IPS-18c (cell line): ENCODE results near the gene IFT25.

Experiments
- H3K4me3 ChIP-seq: 2 replicates; pipeline ENCODE4 v1.7.0; 2013; ENCODE audit warnings: low read depth, mild to moderate bottlenecking, low read length, moderate library complexity; ENCODE audit not compliant: insufficient read depth
- H3K9me3 ChIP-seq: one replicate; pipeline ENCODE4 v1.6.1; 2013; ENCODE audit warnings: mild to moderate bottlenecking, low read length, moderate library complexity; ENCODE audit not compliant: control insufficient read depth, insufficient read depth

The IFT25 gene

DNA sequence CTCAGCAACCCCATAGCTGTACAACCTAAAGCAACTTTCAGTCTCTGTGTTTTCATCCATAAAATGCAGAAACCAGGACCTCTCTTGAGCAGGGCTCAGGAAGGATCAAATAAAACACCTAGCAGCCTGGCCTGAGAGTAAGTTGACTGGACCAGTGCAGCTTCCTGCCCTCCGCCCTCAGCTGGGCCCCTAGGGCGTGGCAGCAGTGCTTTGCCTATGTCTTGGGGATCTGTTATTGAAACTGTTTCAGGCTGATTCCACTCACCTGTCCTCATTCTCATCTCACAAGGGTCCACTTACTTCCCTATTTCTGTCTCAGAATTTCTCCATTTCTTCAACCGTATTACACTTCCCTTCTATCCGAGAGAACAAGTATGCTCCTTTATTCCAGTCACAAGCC lies 18.0 kb upstream of the IFT25 start:
- H3K9me3 ChIP-seq = no peaks in the 10 kb centered on the region
- H3K4me3 ChIP-seq = no peak overlapping the region

DNA sequence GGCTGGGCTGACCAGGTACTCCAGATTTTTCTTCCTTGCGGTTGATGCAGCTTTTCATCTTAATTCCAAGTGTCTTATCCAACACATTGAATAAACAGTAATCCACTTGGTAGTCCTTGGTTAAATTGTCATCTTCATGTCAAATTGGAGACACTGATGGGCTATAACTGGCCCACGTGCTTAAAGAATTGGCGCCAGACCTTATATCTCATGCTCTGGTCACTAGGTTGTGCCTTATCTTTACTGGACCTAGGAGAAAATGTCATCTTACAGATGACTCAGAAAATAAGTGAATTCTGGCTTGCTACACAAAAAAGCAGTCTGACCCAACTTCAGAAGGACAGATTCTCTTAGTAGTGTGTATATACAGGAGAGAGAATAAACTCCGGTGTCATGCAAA lies 16.9 kb upstream of the IFT25 start:
- Histone ChIP-seq H3K9me3 (no peaks in the 10 kb centered on the region), H3K4me3 (no peak overlapping the region)

DNA sequence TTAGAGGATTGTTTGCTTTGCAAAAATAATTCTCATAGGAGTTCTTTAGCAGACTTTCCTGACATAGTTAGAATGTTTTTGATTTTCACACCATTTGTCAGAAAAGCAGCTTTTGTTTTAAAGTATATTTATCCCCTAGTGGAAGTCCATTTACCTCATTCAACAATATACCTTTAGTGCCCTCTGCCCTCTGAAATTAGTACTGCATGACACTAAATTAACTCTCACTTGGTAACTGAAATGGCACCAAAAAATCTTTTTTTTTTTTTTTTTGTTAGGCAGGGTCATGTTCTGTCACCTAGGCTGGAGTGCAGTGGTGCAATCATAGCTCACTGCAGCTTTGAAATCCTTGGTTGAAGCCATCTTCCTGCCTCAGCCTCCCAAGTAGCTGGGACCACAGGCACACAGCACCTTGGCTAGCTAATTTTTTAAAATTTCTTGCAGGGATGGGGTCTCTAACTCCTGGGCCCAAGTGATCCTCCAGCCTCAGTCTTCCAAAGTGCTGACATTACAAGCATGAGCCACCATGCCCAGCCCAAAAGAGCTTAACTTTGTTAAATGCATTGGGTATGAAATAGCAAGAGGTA lies 14.3 kb upstream of the IFT25 start:
- no peaks in the 10 kb centered on the region for H3K9me3 ChIP-seq
- H3K4me3 ChIP-seq = no peak overlapping the region

DNA sequence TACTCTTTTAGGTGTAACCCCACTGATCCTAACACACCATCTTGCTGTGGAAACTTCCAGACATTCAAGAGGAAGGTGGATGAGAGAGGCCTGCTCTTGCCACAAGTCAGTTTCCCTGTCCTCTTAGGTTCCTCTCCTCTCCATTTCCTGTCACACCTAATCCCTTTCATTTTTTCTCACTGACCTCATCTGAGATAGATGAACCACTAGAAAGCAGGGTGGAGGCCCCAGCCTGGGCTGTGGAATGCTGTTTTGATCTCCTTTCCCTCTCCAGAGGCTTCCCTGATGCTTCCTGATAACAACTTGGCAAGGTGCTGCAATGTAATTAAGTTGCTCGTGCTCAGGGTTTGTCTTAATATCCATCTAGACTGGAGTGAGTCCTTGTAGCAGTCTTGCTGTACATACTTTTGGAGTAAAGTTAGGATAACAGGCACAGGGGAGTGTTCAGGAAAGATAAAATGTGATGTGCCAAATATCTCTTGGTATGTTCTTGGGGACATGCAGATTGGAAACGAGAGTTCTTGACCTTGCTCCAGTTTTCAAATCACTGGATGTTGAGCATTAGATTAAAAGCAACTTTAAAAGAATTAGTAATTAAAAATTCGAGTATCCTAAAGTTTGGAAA lies 11.8 kb upstream of the IFT25 start:
- Histone ChIP-seq H3K9me3 (no peaks in the 10 kb centered on the region), H3K4me3 (no peak overlapping the region)

DNA sequence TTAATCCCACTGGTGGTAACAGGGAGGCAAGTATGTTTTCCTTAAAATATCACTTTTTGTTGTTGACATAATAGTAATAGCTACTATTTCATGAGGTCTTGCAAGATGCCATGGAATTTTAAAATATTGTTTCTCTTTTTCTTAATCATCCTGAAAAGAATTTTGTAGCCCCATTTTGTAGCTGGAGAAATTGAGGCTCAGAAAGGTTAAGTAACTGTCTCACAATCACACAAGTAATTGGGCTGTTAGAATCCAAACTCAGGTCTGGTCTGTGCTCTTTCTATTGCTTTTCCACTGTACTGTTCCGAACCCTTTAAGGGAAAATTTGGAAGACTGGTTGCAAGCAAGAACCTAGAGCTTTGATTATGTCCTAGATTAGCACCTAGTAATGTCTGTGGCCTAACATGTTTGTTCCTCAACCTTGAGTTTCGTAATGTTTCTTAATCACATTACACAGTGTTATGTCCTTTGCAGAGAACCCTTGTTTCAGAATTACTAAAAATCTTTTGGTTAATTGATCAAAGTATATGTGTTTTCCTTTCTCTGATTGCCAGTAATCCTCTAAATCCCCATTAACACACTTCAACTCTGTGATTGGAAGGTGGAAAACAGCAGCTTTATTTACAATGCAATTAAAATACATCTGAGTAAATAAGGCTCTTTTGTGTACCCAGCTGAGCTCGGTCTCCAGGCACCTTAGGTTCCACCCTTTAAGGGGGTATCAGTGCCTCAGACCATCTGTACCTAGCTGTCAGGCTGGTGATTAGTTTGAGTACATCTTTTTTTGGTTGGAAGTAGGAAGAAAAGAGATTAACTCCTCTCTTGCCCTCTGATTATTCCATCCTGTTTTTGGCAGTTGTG lies 11.0 kb upstream of the IFT25 start:
- Histone ChIP-seq H3K9me3 (no peaks in the 10 kb centered on the region), H3K4me3 (no peak overlapping the region)

DNA sequence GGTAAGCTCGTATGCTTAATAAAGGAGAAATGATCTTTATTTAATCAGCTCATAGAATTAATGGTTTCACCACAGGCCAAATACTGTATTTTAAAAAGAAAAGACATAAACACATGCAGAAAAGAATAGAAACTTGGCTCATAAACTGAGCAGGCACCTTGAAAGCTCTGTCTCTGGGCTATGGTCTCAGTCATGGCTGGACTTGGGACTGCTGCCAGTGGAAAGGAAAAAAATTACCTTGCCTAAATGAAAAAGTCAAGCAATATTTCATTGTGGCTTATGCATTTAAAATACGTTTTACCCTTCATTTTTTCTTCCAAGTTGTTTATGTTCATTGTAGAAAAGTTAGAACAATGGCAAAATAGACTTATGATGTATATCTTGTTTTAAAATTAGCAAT lies 8.6 kb upstream of the IFT25 start:
- H3K4me3 ChIP-seq = no peak overlapping the region
- no peaks in the 10 kb centered on the region for H3K9me3 ChIP-seq

DNA sequence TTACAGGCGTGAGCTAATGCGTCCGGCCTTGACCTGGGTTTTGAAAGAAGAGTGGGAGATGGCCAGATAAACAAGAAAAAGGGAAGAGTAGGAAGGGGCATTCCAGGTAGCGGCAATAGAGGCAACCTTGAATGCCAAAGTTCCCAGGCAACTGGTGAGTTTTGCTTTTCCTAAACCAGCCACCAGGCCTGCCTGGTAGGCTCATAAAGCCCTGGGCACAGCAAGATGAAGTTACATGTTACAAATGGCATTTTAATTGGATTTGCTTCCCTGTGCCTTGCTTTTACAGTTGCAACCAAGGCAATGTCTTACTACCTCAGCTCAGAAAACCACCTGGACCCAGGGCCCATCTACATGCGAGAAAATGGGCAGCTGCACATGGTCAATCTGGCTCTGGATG lies 6.2 kb upstream of the IFT25 start:
- no peak overlapping the region for H3K4me3 ChIP-seq

DNA sequence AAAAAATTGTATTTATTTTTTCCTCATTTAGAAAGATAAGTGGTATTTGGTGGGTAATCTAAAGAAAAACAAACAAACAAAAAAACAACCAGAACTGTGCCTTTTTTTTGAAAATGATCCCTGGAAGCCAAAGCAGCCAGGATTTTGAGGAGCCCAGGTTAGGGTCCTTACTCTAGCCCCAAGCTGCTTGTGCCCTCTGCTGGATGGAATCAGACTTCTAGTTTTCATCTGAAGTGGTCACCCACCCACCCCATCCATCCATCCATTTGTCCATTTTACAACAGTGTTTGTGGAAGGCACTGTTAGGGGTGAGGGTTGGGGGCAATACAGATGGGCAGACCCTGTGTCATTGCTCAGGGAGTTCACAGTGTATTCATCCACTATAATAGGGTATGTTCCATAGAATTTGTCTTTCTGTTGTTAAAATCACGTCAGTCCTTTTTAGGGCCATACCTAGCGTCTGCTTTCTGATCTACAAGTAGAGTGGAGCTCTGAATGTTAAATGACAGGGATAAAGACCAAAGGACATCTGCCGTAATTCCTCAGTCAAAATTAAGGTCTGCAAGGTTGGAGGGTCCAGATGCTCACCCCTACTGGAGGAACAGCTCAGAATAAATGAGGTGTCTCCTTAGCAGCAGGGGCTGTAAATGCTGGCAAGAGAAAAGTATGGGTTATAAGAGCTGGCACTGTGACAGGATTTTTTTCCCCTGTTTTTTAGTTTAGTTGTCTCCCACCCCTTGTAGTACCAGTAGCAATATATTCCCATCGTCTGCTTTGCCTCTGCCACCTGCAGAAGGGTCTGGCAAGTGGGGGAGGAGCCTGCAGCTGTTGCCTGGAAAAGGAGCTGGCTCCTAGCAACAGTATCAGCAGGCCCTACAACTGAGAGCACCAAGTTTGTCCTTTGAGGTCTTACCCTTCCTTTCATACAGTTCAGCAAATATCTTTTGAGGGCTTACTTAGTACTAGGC lies 3.8 kb upstream of the IFT25 start:
- no peak overlapping the region for H3K4me3 ChIP-seq

More for the DNA sequence above, 6.2 kb upstream of the IFT25 start:
- no peaks in the 10 kb centered on the region for H3K9me3 ChIP-seq

DNA sequence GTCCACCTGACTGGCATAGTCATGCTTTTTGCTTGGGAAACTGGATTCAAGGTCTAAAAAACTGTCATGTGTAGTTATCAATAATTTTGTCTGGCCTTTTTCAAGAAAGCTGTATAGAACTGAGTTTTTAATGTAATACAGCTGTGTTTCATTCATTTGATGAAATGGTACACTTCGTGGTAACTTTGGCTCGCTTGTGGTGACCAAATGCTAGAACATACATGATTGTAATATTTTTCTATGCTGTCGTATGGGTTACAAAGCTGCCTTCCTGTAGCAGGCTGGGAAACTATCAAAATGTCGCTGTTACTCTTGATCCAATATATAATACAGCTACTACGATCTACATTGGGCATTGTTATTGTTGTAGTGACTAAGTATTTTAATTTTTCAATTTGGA lies 2.8 kb upstream of the IFT25 start:
- Histone ChIP-seq H3K4me3 (no peak overlapping the region), H3K9me3 (no peaks in the 10 kb centered on the region)

More for the DNA sequence above, 3.8 kb upstream of the IFT25 start:
- no peaks in the 10 kb centered on the region for H3K9me3 ChIP-seq

DNA sequence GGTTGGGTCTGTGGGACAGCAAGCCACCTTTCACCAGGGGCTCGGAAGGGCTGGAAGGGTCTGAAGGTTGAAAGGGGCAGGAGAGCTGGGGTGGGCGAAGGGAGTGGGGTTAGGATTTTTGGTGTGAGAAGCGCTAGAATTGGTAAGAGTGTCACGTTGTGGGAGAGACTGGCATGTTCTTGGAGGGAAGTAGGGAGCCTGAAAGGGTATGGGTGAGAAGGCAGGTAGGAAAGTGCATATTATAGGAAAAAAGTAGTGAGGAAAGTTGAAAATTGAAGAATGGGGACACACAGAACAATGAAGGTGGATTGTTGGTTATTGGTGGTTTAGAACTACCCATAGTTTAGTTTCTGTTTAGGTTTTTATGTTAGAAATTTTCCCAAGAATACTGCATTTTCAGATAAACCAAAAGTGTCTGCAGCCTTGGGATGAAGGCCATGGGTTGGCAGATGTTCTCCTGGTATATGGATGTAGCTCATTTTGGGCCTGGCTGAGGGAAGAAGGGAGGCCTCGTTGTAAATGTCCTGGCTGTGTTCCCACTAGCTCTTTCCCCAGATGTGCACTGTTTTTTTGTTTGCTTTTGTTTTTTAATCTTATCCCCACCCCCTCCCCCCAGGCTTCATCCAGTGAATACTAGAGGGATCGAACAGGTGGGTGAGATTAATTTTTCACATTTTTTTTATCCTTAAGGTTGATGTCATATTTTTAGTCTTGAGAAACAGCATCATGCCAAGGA lies 1.8 kb upstream of the IFT25 start:
- no peaks in the 10 kb centered on the region for H3K9me3 ChIP-seq
- peak overlapping the region; percentile 96 for H3K4me3 ChIP-seq

DNA sequence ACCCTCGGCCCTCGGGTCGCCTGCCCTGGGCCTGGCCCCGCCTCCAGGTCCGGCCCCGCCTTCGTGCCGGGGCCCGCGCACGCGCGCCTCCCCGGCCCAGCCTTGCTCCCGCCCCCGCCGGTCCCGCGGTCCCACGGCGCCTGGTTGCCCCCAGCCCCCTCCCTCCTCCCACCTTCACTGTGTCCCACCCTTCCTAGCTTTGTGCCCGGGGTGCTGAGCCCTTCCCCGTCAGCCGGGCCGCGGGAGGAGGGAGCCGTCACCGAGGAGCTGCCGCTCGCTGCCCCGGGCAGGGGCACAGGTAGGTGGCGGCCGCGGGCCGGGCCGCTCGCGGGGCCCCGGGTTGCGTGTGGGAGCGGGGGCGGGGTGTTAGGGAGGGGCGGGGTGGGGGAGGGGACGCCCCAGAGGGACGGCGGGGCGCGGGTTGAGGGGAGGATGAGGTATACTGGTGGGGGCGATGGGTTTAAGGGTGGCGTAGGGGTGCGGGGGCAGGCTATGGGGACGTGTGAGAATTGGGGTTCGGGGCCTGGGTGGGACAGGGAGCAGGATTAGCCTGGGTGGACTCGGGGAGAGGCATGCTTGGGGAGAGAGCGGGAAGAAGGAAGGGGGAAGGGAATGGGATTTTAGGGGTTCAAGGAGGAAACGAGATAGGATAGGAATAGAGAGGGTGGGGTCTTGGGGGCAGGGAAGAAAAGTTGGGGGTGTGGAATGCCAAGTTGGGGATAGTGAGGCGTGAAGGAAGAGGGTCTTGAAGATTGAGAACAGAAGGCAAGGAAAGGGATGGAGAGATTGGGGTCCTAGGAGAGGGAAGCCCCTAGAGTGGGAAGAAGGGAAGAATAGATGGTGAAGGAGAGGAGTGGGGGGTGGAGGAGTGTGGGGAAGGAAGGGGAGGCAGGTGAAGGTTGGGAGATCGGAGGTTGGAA lies 1.0 kb upstream of the IFT25 start, which contains the start of gene LRRC42:
Gene LRRC42 (plus strand): TSS at position 99 of the 920 bp plus-strand sequence. CDS start 5,650 bp downstream, outside the sequence.
- H3K9me3 ChIP-seq = no peaks in the 10 kb centered on the region
- H3K4me3 ChIP-seq = peak within 1 kb of the TSS; percentile 96

DNA sequence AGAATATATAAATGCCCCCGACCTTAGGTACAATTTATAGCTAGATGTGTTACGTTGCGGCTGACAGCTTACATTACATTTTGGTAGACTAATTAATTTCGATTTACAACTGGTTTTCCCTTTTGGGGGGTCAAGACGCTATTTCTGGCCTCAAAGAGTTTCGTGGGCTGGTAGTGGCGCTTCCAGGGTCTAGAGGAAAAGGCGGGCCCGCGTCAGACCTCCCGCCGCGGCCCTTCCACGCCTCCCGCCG lies 391 bp downstream of the IFT25 start:
- H3K9me3 ChIP-seq = no peaks in the 10 kb centered on the region

DNA sequence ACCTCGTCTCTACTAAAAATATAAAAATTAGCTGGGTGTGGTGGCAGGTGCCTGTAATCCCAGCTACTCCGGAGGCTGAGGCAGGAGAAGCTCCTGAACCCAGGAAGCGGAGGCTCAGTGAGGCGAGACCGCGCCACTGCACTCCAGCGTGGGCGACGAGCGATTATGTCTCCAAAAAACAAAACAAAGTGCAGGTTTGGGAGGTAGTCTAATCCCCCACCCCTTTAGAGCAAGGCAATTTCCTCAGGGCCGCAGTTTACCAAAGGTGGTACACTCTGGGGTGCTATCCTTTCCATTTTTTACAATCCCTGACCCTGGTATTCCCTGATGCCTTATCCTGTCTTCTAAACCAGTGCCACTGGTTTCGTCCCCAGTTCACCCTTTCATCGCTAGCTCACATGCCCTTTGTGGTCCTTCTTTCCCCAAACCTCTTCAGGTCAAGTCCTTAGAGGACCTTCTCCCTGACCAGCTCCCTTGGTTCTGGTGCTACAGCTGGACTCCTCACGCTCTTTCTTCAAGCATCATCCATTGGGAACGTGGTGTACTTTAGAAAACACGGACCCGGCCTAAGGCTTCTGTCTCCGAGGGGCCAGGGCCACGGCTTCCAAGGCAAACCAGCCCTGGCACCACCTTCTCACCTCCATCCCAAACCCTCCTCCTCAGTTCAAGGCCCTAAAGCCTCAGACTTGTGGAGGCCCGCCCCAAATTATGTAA lies 873 bp downstream of the IFT25 start:
- peak overlapping the region; percentile 96 for H3K4me3 ChIP-seq
- H3K9me3 ChIP-seq = no peaks in the 10 kb centered on the region

More for the DNA sequence above, 391 bp downstream of the IFT25 start:
- H3K4me3 ChIP-seq = peak overlapping the region; percentile 96

DNA sequence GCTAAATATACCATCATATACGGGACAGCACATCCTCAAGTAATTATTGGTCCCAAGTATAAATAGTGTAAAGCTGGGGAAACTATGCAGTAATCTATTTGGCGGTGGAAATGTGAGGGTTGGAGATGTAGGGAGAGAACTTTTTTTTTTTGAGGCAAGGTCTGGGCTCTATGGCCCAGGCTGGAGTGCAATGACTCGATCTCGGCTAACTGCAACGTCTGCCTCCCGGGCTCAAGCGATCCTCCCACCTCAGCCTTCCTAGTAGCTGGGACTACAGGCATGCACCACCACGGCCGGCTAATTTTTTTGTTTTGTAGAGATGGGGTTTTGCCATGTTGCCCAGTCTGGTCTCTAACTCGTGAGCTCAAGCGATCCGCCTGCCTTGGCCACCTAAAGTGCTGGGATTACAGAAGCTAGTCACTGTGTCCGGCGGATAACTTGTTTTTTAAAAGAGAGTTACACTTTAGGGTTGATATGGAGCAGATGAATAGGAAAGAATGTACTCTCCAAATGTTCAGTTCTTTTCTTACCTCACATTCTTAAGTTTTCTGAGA lies 1.9 kb downstream of the IFT25 start:
- H3K9me3 ChIP-seq = no peaks in the 10 kb centered on the region
- H3K4me3 ChIP-seq = no peak overlapping the region

DNA sequence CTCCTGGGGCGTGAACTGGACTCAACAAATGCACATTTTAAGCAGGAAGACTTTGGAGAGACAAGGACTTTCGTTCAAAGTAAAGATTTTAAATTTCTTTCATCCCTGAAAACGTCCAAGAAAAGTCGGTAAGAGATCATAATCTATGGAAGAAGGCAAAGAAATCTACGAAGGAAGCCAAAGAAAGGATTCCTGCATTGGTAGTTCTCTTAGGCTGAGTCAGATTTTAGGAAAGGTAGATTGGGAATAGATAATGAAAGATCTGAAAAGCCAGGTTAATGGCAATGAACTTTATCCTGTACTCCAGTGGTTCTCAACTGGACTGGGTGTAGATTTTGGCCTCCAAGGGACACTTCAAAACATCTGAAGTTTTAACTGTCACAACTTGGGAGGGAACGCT lies 2.4 kb downstream of the IFT25 start:
- Histone ChIP-seq H3K4me3 (no peak overlapping the region), H3K9me3 (no peaks in the 10 kb centered on the region)
